Esophagus muscularis mucosa (tissue), 4 donors: ENCODE measurements around the gene IP6K1.

Experiments
- EP300 ChIP-seq: sonication (generic); formaldehyde crosslinking; IDR thresholded peaks from one replicate; pipeline ENCODE4 v1.6.1; 2017; ENCODE audit warnings: antibody characterized with exemption
- POLR2A ChIP-seq: fragments of 450-650 bp; IDR thresholded peaks from one replicate; pipeline ENCODE4 v1.6.1; 2017; ENCODE audit warnings: antibody characterized with exemption, moderate library complexity, mild to moderate bottlenecking, low read depth
- POLR2AphosphoS5 ChIP-seq, 2 donors: sonication (generic); formaldehyde crosslinking; IDR thresholded peaks; one replicate each; pipeline ENCODE4 v1.6.1; 2017; ENCODE audit warnings: antibody characterized with exemption in 2 of 2
- TF ChIP-seq, protein P1 (sequence below), 3 experiments: fragments of 200-600 bp in 2 of 3; fragments of 450-650 bp in 1 of 3; sonication (generic) in 2 of 3; IDR thresholded peaks; one replicate each; pipeline ENCODE4 v1.5.1; 2017 to 2019; ENCODE audit warnings: antibody characterized with exemption in 3 of 3, mild to moderate bottlenecking in 2 of 3, moderate library complexity in 1 of 3

DNA sequence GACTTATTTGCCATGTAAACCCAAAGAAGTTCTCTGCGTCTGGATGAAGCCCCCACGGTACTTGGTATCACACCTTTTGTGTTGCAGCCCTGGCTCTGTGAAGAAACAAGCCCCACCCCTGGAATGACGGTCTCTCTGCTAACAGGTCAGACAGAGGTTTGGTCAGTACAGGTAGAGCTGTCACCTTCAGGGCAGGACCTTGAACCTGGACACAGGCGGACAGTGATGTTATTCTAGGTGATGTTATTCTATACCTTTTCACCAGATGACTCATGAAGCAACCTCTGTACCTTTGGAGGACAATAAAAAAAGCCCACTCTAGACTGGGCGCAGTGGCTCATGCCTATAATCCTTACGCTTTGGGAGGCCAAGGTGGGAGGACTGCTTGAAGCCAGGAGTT, 51.6 kb downstream of the IP6K1 start:
- no peak for TF ChIP-seq EP300
- no peak for TF ChIP-seq POLR2A
- TF ChIP-seq, protein P1, sequence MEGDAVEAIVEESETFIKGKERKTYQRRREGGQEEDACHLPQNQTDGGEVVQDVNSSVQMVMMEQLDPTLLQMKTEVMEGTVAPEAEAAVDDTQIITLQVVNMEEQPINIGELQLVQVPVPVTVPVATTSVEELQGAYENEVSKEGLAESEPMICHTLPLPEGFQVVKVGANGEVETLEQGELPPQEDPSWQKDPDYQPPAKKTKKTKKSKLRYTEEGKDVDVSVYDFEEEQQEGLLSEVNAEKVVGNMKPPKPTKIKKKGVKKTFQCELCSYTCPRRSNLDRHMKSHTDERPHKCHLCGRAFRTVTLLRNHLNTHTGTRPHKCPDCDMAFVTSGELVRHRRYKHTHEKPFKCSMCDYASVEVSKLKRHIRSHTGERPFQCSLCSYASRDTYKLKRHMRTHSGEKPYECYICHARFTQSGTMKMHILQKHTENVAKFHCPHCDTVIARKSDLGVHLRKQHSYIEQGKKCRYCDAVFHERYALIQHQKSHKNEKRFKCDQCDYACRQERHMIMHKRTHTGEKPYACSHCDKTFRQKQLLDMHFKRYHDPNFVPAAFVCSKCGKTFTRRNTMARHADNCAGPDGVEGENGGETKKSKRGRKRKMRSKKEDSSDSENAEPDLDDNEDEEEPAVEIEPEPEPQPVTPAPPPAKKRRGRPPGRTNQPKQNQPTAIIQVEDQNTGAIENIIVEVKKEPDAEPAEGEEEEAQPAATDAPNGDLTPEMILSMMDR (IDR thresholded peaks at IDR 0.05) = no peak
- no peak for TF ChIP-seq POLR2AphosphoS5 (IDR thresholded peaks at IDR 0.05)
